OCI-LY3 (cell line): ENCODE measurements around the gene KRI1.

ENCODE experiments used
- EZH2phosphoT487 ChIP-seq: fragments of 200-600 bp; shearing (Covaris generic); IDR thresholded peaks from 2 replicates; pipeline ENCODE4 v1.6.1; 2018; ENCODE audit warnings: antibody characterized with exemption, mixed run types, low read depth
- TF ChIP-seq, protein P1 (sequence below): fragments of 200-600, 300-600 bp; sonication (generic); IDR thresholded peaks from 2 replicates; pipeline ENCODE4 v1.5.1; 2014; ENCODE audit warnings: antibody characterized with exemption, low read length, low read depth

DNA sequence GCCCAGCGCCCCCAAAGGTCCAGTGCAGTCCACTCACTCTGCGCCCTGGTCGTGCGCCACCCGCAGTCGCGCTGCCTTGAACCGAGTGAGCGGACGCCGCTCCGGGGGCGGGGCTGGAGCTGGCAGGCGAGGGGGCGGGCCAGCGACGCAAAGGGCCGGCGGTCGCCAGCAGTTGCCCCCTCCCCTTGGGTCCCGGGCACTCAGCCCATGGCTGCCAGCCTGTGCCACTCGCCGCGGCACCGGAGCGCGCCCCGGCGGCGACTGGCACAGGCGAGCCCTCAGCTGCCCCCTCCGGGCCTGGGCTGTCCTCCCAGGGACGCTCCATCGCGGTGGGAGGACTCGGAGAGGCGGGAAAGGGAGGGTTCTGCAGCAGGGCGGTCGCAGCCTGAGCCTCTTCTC is 48.5 kb downstream of the KRI1 start, which contains the start of gene S1PR5:
- TF ChIP-seq, protein P1, sequence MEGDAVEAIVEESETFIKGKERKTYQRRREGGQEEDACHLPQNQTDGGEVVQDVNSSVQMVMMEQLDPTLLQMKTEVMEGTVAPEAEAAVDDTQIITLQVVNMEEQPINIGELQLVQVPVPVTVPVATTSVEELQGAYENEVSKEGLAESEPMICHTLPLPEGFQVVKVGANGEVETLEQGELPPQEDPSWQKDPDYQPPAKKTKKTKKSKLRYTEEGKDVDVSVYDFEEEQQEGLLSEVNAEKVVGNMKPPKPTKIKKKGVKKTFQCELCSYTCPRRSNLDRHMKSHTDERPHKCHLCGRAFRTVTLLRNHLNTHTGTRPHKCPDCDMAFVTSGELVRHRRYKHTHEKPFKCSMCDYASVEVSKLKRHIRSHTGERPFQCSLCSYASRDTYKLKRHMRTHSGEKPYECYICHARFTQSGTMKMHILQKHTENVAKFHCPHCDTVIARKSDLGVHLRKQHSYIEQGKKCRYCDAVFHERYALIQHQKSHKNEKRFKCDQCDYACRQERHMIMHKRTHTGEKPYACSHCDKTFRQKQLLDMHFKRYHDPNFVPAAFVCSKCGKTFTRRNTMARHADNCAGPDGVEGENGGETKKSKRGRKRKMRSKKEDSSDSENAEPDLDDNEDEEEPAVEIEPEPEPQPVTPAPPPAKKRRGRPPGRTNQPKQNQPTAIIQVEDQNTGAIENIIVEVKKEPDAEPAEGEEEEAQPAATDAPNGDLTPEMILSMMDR: no peak
- TF ChIP-seq EZH2phosphoT487: no peak
